ENCODE measurements around the gene TNFRSF8. TPM values are rescaled to one million over a fixed set of nuclear protein-coding genes. Genes with fewer than 3 reads are reported as not detected.

TNFRSF8 gene
- polyA plus RNA-seq, 1 of the 3 experiments (the other 2 are of a cell fraction), result 0.07 TPM

DNA sequence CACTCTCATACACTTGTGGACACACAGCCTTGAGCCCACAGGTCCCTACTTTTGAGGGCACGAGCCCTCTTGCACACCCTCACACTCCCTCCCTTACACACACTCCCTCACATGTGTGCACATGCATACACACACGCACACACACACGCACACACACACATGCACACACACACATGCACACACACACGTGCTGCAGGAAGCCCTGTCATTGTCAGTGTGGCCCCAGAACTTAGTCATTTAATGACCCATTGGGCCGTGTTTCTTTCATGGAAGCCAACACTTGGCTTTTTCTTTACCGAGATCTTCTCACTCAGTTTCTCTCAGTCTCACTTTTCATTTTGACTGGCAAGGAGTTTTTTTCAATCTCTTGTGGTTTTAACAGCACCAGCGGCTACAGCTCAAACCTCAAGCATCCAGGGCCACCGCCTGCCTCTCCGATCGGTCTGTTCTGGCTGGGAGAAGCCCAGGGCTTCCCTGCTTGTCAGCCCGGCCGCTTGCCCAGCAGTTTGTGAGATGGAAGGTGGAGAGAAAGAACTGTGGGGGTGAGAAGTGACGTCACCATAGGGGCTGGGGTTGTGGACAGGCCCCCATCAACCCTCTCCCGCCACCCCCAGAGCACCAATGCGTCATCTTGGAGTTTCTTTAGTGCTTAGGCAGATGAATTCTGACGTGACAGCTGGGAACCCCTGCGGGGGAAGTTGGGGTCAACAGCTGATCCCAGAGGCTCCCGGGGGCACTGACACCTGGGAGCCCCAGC is 15.8 kb upstream of the TNFRSF8 start (continued):
- TF ChIP-seq EZH2phosphoT487 (IDR thresholded peaks at IDR 0.05; ENCODE audit: borderline replicate concordance, low read depth) (no peak), GATA2 (CRISPR knock-in tag; IDR thresholded peaks at IDR 0.05) (no peak)

DNA sequence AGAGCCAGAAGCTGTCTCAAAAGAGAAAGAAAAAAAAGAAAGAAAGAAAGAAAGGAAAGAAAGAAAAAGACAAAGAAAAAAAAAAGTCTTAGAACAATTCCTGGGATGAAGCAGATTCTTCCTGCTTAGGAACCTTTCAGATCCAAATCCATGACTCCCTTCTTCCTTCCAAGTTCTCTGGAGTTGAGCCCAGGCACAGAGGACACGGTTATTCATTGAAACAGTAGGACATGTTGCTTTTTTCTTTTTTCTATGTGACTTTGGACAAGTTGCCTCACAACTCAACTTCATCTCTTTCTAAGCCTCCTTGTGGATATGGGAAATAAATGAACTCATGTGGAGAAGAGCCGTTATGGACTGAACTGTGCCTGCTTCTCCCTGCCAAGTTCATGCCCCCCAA is 14.7 kb upstream of the TNFRSF8 start:
- no peaks in the 10 kb centered on the region for H3K36me3 ChIP-seq (replicated peaks in 1 of 2; ENCODE audit: control insufficient read depth in 1 of 2, insufficient read depth in 2 of 2, low read length in 1 of 2)
- DNase-seq, result no peak
- ChIA-PET POLR2A (no interaction called here), CTCF (no interaction called here)
- no peak overlapping the region for H2AFZ ChIP-seq (ENCODE audit: low read depth)
- H4K20me1 ChIP-seq (ENCODE audit: insufficient read depth), result no peaks in the 10 kb centered on the region
- TF ChIP-seq RCOR1 (IDR thresholded peaks at IDR 0.05; ENCODE audit: low read length), result no peak
- TF ChIP-seq TAF1 (IDR thresholded peaks at IDR 0.05; ENCODE audit: borderline replicate concordance, low read depth, low read length), result no peak
- no peak for TF ChIP-seq JUND (IDR thresholded peaks at IDR 0.05)
- TF ChIP-seq, protein P1, sequence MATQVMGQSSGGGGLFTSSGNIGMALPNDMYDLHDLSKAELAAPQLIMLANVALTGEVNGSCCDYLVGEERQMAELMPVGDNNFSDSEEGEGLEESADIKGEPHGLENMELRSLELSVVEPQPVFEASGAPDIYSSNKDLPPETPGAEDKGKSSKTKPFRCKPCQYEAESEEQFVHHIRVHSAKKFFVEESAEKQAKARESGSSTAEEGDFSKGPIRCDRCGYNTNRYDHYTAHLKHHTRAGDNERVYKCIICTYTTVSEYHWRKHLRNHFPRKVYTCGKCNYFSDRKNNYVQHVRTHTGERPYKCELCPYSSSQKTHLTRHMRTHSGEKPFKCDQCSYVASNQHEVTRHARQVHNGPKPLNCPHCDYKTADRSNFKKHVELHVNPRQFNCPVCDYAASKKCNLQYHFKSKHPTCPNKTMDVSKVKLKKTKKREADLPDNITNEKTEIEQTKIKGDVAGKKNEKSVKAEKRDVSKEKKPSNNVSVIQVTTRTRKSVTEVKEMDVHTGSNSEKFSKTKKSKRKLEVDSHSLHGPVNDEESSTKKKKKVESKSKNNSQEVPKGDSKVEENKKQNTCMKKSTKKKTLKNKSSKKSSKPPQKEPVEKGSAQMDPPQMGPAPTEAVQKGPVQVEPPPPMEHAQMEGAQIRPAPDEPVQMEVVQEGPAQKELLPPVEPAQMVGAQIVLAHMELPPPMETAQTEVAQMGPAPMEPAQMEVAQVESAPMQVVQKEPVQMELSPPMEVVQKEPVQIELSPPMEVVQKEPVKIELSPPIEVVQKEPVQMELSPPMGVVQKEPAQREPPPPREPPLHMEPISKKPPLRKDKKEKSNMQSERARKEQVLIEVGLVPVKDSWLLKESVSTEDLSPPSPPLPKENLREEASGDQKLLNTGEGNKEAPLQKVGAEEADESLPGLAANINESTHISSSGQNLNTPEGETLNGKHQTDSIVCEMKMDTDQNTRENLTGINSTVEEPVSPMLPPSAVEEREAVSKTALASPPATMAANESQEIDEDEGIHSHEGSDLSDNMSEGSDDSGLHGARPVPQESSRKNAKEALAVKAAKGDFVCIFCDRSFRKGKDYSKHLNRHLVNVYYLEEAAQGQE (IDR thresholded peaks at IDR 0.05; ENCODE audit: low read depth, low read length), result no peak
- TF ChIP-seq RXRA (IDR thresholded peaks at IDR 0.05; ENCODE audit: borderline replicate concordance, low read depth), result no peak
- TF ChIP-seq TEAD4 (IDR thresholded peaks at IDR 0.05; ENCODE audit: borderline replicate concordance, insufficient read depth), result no peak
- TF ChIP-seq TCF12 (IDR thresholded peaks at IDR 0.05), result no peak
- no peak for TF ChIP-seq MEF2A (IDR thresholded peaks at IDR 0.05; ENCODE audit: borderline replicate concordance, low read depth)
- no peaks in the 10 kb centered on the region for H3K9me2 ChIP-seq
- no peaks in the 10 kb centered on the region for H3K9me3 ChIP-seq
- H3K4me2 ChIP-seq, result no peak overlapping the region
- no peak overlapping the region for H3K9ac ChIP-seq
- no peak overlapping the region for H3K4me3 ChIP-seq (ENCODE audit: low read depth in 2 of 2, low read length in 1 of 2)
- no peak overlapping the region for H3K27ac ChIP-seq (ENCODE audit: low read depth in 2 of 2, low read length in 1 of 2)
- no peaks in the 10 kb centered on the region; the same call in 1 of the 2 replicates for H3K27me3 ChIP-seq (ENCODE audit: insufficient read depth)
- no peaks in the 10 kb centered on the region for H3K79me2 ChIP-seq (ENCODE audit: insufficient read depth)
- WGBS (ENCODE audit: low lambda C conversion rate), result 83% methylated on average over 2 of the region's 2 CpGs
- H3K4me1 ChIP-seq (ENCODE audit: control insufficient read depth in 1 of 2, insufficient read depth in 2 of 2, low read depth in 1 of 2, low read length in 1 of 2), result peaks cover 0 to 6% of the 10 kb centered on the region in 2 experiments; a peak in 2 of 4 replicates
- H3F3A ChIP-seq (replicated peaks; ENCODE audit: insufficient read depth), result no peaks in the 10 kb centered on the region

DNA sequence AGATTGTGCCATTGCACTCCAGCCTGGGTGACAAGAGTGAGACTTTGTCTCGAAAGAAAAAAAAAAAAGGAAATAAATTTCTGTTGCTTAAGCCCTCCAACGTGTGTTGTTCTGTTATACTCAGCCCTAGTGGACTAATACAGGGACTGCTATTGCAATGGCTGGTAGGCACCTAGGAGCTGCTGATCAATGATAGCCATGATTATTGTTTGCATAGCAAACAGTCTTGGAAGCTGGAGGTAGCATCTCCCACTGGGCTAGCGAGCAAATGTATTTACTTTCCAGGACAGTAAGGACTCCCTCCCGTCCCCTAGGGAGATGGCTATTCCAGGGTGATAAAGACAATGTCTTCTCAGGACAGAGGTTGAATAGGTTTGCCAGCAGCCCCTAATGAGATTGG is 13.5 kb upstream of the TNFRSF8 start:
- Histone ChIP-seq H3K9me3 (no peaks in the 10 kb centered on the region), H3K4me3 (ENCODE audit: low read depth in 2 of 2, low read length in 1 of 2) (no peak overlapping the region), H3K27me3 (ENCODE audit: insufficient read depth) (no peaks in the 10 kb centered on the region; the same call in 1 of the 2 replicates), H3K9me2 (no peaks in the 10 kb centered on the region), H3K4me1 (ENCODE audit: control insufficient read depth in 1 of 2, insufficient read depth in 2 of 2, low read depth in 1 of 2, low read length in 1 of 2) (peaks cover 0 to 19% of the 10 kb centered on the region in 2 experiments; a peak in 2 of 4 replicates), H3K79me2 (ENCODE audit: insufficient read depth) (no peaks in the 10 kb centered on the region), H3K27ac (ENCODE audit: low read depth in 2 of 2, low read length in 1 of 2) (no peak overlapping the region), H4K20me1 (ENCODE audit: insufficient read depth) (no peaks in the 10 kb centered on the region), H3K36me3 (replicated peaks in 1 of 2; ENCODE audit: control insufficient read depth in 1 of 2, insufficient read depth in 2 of 2, low read length in 1 of 2) (no peaks in the 10 kb centered on the region), H3K9ac (no peak overlapping the region), H3F3A (replicated peaks; ENCODE audit: insufficient read depth) (no peaks in the 10 kb centered on the region), H3K4me2 (no peak overlapping the region), H2AFZ (ENCODE audit: low read depth) (no peak overlapping the region)
- TF ChIP-seq NFIC (IDR thresholded peaks at IDR 0.05; ENCODE audit: borderline replicate concordance) (no peak), RAD21 (IDR thresholded peaks at IDR 0.05; ENCODE audit: low read length) (no peak), MXI1 (IDR thresholded peaks at IDR 0.05; ENCODE audit: low read depth, low read length) (no peak), FOSL2 (IDR thresholded peaks at IDR 0.05; ENCODE audit: borderline replicate concordance, low read depth) (no peak)
- TF ChIP-seq, protein P2, sequence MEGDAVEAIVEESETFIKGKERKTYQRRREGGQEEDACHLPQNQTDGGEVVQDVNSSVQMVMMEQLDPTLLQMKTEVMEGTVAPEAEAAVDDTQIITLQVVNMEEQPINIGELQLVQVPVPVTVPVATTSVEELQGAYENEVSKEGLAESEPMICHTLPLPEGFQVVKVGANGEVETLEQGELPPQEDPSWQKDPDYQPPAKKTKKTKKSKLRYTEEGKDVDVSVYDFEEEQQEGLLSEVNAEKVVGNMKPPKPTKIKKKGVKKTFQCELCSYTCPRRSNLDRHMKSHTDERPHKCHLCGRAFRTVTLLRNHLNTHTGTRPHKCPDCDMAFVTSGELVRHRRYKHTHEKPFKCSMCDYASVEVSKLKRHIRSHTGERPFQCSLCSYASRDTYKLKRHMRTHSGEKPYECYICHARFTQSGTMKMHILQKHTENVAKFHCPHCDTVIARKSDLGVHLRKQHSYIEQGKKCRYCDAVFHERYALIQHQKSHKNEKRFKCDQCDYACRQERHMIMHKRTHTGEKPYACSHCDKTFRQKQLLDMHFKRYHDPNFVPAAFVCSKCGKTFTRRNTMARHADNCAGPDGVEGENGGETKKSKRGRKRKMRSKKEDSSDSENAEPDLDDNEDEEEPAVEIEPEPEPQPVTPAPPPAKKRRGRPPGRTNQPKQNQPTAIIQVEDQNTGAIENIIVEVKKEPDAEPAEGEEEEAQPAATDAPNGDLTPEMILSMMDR (IDR thresholded peaks at IDR 0.05), result no peak; the same call in 1 of the 2 replicates
- TF ChIP-seq, protein P3, sequence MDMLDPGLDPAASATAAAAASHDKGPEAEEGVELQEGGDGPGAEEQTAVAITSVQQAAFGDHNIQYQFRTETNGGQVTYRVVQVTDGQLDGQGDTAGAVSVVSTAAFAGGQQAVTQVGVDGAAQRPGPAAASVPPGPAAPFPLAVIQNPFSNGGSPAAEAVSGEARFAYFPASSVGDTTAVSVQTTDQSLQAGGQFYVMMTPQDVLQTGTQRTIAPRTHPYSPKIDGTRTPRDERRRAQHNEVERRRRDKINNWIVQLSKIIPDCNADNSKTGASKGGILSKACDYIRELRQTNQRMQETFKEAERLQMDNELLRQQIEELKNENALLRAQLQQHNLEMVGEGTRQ (IDR thresholded peaks at IDR 0.05; ENCODE audit: borderline replicate concordance, low read depth, low read length), result no peak
- TF ChIP-seq, protein P4, sequence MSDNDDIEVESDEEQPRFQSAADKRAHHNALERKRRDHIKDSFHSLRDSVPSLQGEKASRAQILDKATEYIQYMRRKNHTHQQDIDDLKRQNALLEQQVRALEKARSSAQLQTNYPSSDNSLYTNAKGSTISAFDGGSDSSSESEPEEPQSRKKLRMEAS (IDR thresholded peaks at IDR 0.05; ENCODE audit: low read depth), result no peak
- 81% methylated on average over 3 of the region's 4 CpGs for WGBS (ENCODE audit: low lambda C conversion rate)
- POLR2A ChIA-PET, result no interaction called here
- DNase-seq, result no peak
- CTCF ChIA-PET, result interaction anchor here (1.0 to 2.5 kb wide), 3 partner anchors 11 to 17 kb away, joined by 4 to 9 read pairs (median 6); no protein-coding TSS in a partner anchor
